PC-9 (cell line): ENCODE measurements around the gene KLC4. TPM values are rescaled to one million over a fixed set of nuclear protein-coding genes. Genes with fewer than 3 reads are reported as not detected.

Experiments used
- BruUV-seq: library from RNA; stranded (reverse); fragments of 400-500 nt; replicated peaks from 2 replicates; lab custom pipeline; 2021; lab: Mats Ljungman, UMichigan
- CTCF ChIA-PET: fragments of 300-600 bp; sonication (Branson Sonifier 250); formaldehyde crosslinking; loops from one replicate; lab custom pipeline; 2022; ENCODE audit warnings: antibody characterized with exemption; lab: Charles Lee
- POLR2A ChIA-PET: fragments of 300-600 bp; sonication (Branson Sonifier 250); formaldehyde crosslinking; loops from one replicate; lab custom pipeline; 2022; ENCODE audit warnings: antibody characterized with exemption; ENCODE audit not compliant: unreplicated experiment; lab: Charles Lee
- DNase-seq, 2 experiments: peaks; one replicate each; pipeline versions ENCODE4 v3.0.0 to v3.0.0-alpha.2; 2015 to 2022; ENCODE audit warnings: mixed read lengths in 1 of 2
- H2AFZ ChIP-seq: fragments of 200-600 bp; sonication (generic); 2 replicates; pipeline ENCODE4 v1.8.1; 2017; ENCODE audit warnings: antibody characterized with exemption
- H3F3A ChIP-seq: fragments of 200-600 bp; sonication (generic); 2 replicates; pipeline ENCODE4 v1.8.1; 2017; ENCODE audit warnings: antibody characterized with exemption, mild to moderate bottlenecking, low read depth; ENCODE audit not compliant: insufficient read depth
- H3K27ac ChIP-seq: fragments of 200-600 bp; sonication (generic); 2 replicates; pipeline ENCODE4 v1.6.1; 2016; ENCODE audit warnings: mixed run types
- H3K27me3 ChIP-seq: fragments of 200-600 bp; sonication (generic); 2 replicates; pipeline ENCODE4 v1.6.1; 2016; ENCODE audit warnings: low read depth, mixed run types; ENCODE audit not compliant: insufficient read depth
- H3K36me3 ChIP-seq: fragments of 200-600 bp; sonication (generic); 2 replicates; pipeline ENCODE4 v1.6.1; 2016; ENCODE audit warnings: low read depth, mixed run types
- H3K4me1 ChIP-seq: fragments of 200-600 bp; sonication (generic); replicated peaks from 2 replicates; pipeline ENCODE4 v1.6.1; 2016; ENCODE audit warnings: mixed run types; ENCODE audit not compliant: insufficient read depth
- H3K4me2 ChIP-seq: fragments of 200-600 bp; sonication (generic); 2 replicates; pipeline ENCODE4 v1.6.1; 2017; ENCODE audit warnings: mixed run types
- H3K4me3 ChIP-seq: fragments of 200-600 bp; sonication (generic); 2 replicates; pipeline ENCODE4 v1.6.1; 2016; ENCODE audit warnings: mixed run types
- H3K79me2 ChIP-seq: fragments of 200-600 bp; sonication (generic); 2 replicates; pipeline ENCODE4 v1.6.1; 2017; ENCODE audit warnings: low read depth, mixed run types
- H3K9me2 ChIP-seq: fragments of 200-600 bp; sonication (generic); 2 replicates; pipeline ENCODE4 v1.8.1; 2017; ENCODE audit warnings: mild to moderate bottlenecking; ENCODE audit not compliant: insufficient read depth
- H3K9me3 ChIP-seq: fragments of 200-600 bp; sonication (generic); 2 replicates; pipeline ENCODE4 v1.8.1; 2016; ENCODE audit warnings: low read depth; ENCODE audit not compliant: insufficient read depth
- H4K20me1 ChIP-seq: fragments of 200-600 bp; sonication (generic); 2 replicates; pipeline ENCODE4 v1.8.1; 2017; ENCODE audit not compliant: insufficient read depth
- CTCF ChIP-seq: fragments of 200-600 bp; sonication (generic); conservative IDR thresholded peaks from 2 replicates; pipeline ENCODE4 v1.6.1; 2017; ENCODE audit warnings: mixed run types, antibody characterized with exemption, mild to moderate bottlenecking, moderate library complexity
- EZH2 ChIP-seq: fragments of 200-600 bp; sonication (generic); IDR thresholded peaks from 2 replicates; pipeline ENCODE4 v1.8.0; 2017; ENCODE audit warnings: antibody characterized with exemption, low read depth
- intact Hi-C: fragments of 100-400 bp; cut with micrococcal nuclease; formaldehyde crosslinking; loops from one replicate; pipeline ENCODE4 v1.10.0; 2022; ENCODE audit not compliant: unreplicated experiment
- total RNA-seq: library from RNA; stranded (reverse); gene quantifications from 2 replicates; pipeline ENCODE4 v1.2.3, GENCODE V29; 2021

The KLC4 gene
- total RNA-seq, 1 experiment from 2014 or later: 46.2 TPM

- TF ChIP-seq EZH2 (no peak), CTCF (no peak)
- no peak for DNase-seq
Observed at GRCh38 chr6:43034190-43034525, 25.3 kb upstream of the KLC4 start.

GRCh38 chr6:43035495-43036194 lies 23.8 kb upstream of the KLC4 start:
- POLR2A ChIA-PET: no interaction called here
- BruUV-seq: no TSS peak

More at GRCh38 chr6:43034190-43034525, 25.3 kb upstream of the KLC4 start:
- H3K4me2 ChIP-seq: no peak overlapping the region
- BruUV-seq: no TSS peak
- CTCF ChIA-PET: no interaction called here
- no peaks in the 10 kb centered on the region for H4K20me1 ChIP-seq
- no peaks in the 10 kb centered on the region for H3K79me2 ChIP-seq
- H3K4me3 ChIP-seq: no peak overlapping the region
- H3K9me2 ChIP-seq: no peaks in the 10 kb centered on the region
- H3K4me1 ChIP-seq: no peaks in the 10 kb centered on the region
- H3K9me3 ChIP-seq: no peaks in the 10 kb centered on the region
- no peak overlapping the region for H3K27ac ChIP-seq
- H3F3A ChIP-seq: peaks cover 17% of the 10 kb centered on the region
- no peaks in the 10 kb centered on the region; the same call in 1 of the 2 replicates for H3K36me3 ChIP-seq
- intact Hi-C loops: no loop called here
- no peak overlapping the region for H2AFZ ChIP-seq
- no peaks in the 10 kb centered on the region for H3K27me3 ChIP-seq
- POLR2A ChIA-PET: interaction anchor here (0.6 to 0.7 kb wide), 2 partner anchors 15 to 16 kb away, joined by 3 to 4 read pairs; no protein-coding TSS in a partner anchor

GRCh38 chr6:43036712-43037111 lies 22.7 kb upstream of the KLC4 start:
- no peak for TF ChIP-seq CTCF
- no peak for TF ChIP-seq EZH2
- H3K4me3 ChIP-seq: no peak overlapping the region
- POLR2A ChIA-PET: no interaction called here

More at GRCh38 chr6:43035495-43036194, 23.8 kb upstream of the KLC4 start:
- intact Hi-C loops: no loop called here
- H3K27ac ChIP-seq: no peak overlapping the region
- no peaks in the 10 kb centered on the region for H4K20me1 ChIP-seq
- H3F3A ChIP-seq: peaks cover 17% of the 10 kb centered on the region
- H3K9me3 ChIP-seq: no peaks in the 10 kb centered on the region
- H3K9me2 ChIP-seq: no peaks in the 10 kb centered on the region
- TF ChIP-seq EZH2: no peak
- TF ChIP-seq CTCF: no peak
- CTCF ChIA-PET: no interaction called here
- no peaks in the 10 kb centered on the region for H3K4me1 ChIP-seq
- no peak overlapping the region for H3K4me3 ChIP-seq
- no peak for DNase-seq
- H3K36me3 ChIP-seq: no peaks in the 10 kb centered on the region
- H3K79me2 ChIP-seq: no peaks in the 10 kb centered on the region
- H3K4me2 ChIP-seq: no peak overlapping the region
- no peak overlapping the region for H2AFZ ChIP-seq
- no peaks in the 10 kb centered on the region for H3K27me3 ChIP-seq

More at GRCh38 chr6:43036712-43037111, 22.7 kb upstream of the KLC4 start:
- H2AFZ ChIP-seq: no peak overlapping the region
- CTCF ChIA-PET: no interaction called here
- H3K27ac ChIP-seq: no peak overlapping the region
- H3K4me2 ChIP-seq: no peak overlapping the region
- H3K4me1 ChIP-seq: no peaks in the 10 kb centered on the region
- no peaks in the 10 kb centered on the region for H3K79me2 ChIP-seq
- no peak for DNase-seq
- intact Hi-C loops: no loop called here
- no peaks in the 10 kb centered on the region for H3K36me3 ChIP-seq
- no peaks in the 10 kb centered on the region for H4K20me1 ChIP-seq
- BruUV-seq: no TSS peak
- no peaks in the 10 kb centered on the region for H3K27me3 ChIP-seq
- no peaks in the 10 kb centered on the region for H3K9me2 ChIP-seq
- peaks cover 17% of the 10 kb centered on the region for H3F3A ChIP-seq
- no peaks in the 10 kb centered on the region for H3K9me3 ChIP-seq
